ENCODE results near the gene DNAJB6.
"Not testable (repeated sequence)": the region's sequence is repeated elsewhere in the genome, so short reads cannot be mapped to it uniquely, and the experiment has no call there.

DNAJB6 gene

GRCh38 chr7:157323401-157323800 is 13.4 kb upstream of the DNAJB6 start:
- DNase-seq (ENCODE audit: low spot score) = no peak

DNA sequence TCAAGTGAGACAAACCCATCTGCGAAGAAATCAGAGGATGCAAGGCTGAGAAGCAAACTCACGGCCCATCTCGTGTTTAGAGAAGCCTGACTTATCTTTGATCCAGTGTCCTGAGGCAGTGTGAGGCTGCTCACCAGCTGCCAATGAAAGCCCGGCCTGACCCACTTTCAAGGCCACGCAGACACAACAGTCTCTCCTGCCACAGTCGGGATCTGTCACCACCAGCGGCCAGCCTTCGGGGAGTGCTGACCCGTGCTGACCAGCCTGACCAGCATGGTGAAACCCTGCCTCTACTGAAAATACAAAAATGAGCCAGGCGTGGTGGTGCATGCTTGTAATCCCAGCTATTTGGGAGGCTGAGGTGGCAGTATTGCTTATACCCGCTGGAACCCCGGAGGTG is 7.4 kb upstream of the DNAJB6 start:
- no peak for DNase-seq (ENCODE audit: low spot score)

DNA sequence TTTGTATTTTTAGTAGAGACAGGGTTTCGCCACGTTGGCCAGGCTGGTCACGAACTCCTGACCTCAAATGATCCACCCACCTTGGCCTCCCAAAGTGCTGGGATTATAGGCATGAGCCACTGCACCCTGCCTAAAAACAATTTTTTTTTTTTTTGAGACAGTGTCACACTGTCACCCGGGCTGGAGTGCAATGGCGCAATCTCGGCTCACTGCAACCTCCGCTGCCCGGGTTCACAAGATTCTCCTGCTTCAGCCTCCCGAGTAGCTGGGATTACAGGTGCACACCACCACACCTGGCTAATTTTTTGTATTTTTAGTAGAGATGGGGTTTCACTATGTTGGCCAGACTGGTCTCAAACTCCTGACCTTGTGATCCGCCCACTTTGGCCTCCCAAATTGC is 6.2 kb upstream of the DNAJB6 start:
- DNase-seq (ENCODE audit: low spot score) = not testable (repeated sequence)

DNA sequence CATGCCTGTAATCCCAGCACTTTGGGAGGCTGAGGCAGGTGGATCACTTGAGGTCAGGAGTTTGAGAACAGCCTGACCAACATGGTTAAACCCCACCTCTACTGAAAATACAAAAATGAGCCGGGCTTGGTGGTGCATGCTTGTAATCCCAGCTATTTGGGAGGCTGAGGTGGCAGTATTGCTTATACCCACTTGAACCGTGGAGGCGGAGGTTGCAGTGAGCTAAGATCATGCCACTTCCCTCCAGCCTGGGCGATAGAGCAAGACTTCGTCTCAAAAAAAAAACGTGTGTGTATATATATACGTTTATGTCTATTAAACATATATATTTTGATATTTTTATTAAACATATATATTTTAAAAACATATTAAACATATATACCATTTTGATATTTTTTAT is 5.8 kb upstream of the DNAJB6 start:
- DNase-seq (ENCODE audit: low spot score) = not testable (repeated sequence)

GRCh38 chr7:157335236-157335635 is 1.6 kb upstream of the DNAJB6 start:
- DNase-seq (ENCODE audit: low spot score) = no peak

- no peak for DNase-seq (ENCODE audit: low spot score)
Measured at GRCh38 chr7:157335991-157336382, 817 bp upstream of the DNAJB6 start.

GRCh38 chr7:157337316-157338149 is 729 bp downstream of the DNAJB6 start:
- peak; percentile 45 for DNase-seq (ENCODE audit: low spot score)

DNA sequence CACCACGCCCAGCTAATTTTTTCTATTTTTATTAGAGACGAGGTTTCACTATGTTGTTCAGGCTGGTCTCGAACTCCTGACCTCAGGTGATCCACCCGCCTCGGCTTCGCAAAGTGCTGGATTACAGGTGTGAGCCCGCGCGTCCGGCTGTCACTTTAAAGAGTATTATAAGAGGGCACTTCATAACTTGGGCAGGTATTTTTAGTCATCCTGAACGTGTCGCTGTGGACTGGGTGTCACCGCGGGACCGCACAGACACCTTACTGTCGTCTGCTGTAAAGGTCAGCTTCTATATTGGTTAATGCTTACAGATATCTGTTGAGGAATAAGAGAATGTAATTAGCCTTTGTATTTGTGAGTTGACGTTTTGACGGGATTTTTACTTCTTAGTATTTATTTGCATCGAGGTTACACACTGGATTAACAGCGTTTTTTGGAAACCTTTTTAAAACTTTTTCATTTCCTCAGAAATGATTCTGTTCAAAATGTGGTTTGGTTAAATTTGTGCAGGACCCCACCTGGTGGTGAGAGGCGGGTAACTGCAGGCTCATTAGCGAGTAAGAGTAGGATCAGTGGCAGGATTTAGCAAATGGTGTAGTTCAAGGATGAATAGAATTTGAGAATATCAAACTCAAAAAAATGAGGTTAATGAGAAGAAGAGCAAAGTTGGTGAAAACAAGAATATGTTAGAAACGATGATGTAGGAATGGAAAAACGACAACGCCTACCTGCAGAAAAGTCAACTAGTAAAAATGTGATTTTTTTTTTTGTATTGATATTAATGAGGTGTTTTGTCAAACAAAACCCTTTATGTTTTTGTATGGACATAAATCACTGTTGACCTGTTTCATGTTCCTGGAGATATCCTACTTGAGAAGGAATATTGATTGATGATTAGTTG is 3.2 kb downstream of the DNAJB6 start:
- DNase-seq (ENCODE audit: low spot score) = peak; percentile 72

DNA sequence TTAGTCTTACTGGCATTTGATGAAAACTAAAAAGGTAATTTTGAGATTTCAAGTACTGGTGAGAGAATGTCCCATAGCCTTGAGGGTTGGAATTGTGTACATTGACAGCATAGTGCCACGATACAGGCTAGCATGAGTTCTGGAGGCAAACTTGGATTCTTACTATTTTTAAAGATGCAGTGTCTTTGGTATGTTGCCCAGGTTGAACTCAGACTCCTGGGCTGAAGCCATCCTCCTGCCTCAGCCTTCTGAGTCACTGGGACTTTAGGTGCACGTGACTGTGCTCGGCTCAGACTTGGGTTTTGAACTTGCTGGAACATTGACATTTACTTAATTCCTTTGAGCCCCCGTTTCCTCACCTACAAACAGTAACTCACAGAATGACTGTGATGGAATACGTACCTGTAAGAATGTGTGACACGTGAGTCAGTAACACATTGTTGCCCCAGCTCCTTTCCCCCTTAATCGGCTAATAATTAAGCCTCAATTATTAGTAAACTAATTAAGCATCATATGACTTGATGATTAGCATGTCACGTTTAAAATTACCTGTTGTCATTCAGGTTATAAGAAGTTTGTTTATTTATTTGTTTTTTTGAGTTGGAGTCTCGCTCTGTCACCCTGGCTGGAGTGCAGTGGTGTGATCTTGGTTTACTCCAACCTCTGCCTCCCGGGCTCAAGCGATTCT is 10.6 kb downstream of the DNAJB6 start:
- no peak for DNase-seq (ENCODE audit: low spot score)

DNA sequence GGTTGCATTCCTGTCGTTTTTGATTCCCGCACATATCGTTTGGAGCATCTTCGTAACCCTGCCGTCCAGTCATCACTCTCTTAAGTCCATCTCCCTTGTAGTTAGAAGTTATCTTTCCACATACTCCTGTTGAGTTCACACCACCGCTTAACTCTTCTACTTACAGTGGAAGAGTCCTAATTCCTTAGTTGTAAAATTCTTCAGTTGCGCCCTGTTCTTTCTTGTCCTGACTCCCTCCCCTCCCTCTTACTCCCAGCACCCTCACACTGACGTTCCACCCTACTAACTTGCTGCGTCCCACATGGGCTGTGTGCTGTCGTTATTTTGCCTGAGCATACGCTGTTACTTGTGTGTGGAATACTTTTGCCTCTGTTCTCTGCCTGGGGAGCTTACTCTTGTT is 11.7 kb downstream of the DNAJB6 start:
- no peak for DNase-seq (ENCODE audit: low spot score)

- DNase-seq (ENCODE audit: low spot score) = no peak
Measured at GRCh38 chr7:157352516-157352915, 15.7 kb downstream of the DNAJB6 start.

- no peak for DNase-seq (ENCODE audit: low spot score)
Measured at GRCh38 chr7:157355784-157356511, 19.1 kb downstream of the DNAJB6 start.

DNA sequence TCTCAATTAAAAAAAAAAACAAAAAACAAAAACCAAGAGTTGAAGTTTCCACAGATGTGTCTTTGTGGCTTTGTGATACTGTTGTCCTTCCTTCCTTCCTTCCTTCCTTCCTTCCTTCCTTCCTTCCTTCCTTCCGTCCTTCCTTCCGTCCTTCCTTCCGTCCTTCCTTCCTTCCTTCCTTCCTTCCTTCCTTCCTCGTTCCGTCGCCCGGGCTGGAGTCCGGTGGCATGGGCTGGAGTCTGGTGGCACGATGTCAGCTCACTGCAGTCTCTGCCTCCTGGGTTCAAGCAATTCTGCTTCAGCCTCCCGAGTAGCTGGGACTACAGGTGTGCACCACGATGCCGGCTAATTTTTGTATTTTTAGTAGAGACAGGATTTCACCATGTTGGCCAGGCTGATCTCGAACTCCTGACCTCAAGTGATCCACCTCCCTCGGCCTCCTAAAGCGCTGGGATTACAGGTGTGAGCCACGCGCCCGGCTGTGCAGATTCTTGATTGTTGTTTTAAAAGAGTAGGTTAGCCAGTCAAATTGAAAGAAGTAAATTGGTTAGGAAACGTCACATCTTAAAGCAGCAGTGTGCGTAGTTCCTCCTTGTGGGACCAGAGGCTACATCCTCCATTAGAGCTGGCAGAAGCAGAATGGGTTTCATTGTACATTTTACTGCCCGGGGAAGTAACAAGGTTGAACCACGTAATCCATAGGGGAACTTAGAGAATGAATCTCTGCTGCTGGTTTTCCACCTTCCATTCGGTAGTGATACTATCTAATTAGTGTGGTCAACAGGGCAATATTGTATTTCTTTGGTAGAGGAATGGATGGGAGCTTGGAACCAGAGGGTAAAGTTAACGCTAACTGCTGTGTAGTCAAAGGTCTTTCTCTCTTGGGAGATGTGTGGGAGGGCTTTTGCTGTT is 20.6 kb downstream of the DNAJB6 start:
- DNase-seq (ENCODE audit: low spot score) = no peak

DNA sequence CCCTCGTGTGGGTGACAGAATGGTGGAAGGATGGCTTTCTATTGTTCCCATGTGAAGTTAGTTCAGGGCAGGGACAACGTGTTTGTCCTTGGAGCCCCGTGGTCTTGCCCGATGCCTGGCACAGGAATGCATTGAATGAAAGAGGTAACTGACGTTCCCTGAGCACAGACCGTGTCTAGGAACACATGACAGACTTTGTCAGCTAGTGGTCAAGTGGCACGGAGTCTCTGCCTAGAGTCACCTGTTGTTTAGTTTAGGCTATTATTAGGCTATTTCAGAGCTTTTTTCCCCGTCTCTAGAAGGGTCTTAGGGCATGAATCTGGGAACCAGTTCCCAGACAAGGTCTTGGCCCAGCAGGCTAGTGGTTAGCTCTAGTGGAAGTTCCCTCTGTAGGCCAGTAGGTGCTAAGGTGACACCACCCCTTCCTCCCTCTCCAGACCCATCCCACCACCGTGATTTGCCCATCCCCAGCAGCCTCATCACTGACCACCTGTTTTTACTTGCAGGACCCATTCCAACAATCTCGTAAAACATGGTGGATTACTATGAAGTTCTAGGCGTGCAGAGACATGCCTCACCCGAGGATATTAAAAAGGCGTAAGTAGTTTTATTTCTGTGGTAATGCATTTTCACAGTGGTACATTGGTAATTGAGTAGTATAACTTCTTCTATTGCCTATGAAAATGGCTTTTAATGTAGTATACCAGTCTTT is 21.4 kb downstream of the DNAJB6 start:
- no peak for DNase-seq (ENCODE audit: low spot score)

DNA sequence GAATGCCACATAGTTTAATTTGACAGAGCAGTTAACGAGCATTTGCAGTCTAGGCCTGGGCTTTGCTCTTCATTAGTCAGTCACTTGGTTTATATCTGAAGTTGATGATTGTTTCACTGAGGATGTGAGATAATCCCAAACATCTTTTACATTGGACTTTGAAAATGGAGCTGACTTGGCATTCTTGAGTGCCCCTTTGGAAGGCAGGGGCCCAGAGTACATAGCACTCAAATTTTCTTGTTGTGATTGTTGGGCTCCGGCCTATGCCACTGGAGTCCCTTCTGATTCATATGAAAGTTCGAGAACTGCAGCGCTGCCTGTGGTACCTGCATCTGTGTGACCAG is 21.9 kb downstream of the DNAJB6 start:
- DNase-seq (ENCODE audit: low spot score) = no peak

DNA sequence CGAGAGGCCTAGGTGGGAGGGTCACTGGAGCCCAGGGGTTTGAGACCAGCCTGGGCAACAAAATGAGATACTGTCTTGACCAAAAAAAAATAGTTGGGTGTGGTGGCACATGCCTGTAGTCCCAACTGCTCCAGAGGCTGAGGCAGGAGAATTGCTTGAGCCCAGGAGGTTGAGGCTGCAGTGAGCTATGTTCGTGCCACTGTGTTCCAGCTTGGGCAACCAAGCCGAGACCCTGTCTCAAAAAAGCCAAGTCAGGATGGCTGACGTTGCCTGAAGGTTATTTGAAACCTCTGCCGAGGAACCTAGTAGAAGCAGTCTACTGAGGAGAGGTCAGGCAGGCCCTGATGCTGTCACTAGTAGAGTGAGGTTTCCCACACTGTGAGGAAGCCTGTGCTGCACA is 22.8 kb downstream of the DNAJB6 start:
- DNase-seq (ENCODE audit: low spot score) = no peak

GRCh38 chr7:157360483-157361025 is 23.8 kb downstream of the DNAJB6 start:
- no peak for DNase-seq (ENCODE audit: low spot score)

- DNase-seq (ENCODE audit: low spot score) = no peak
Measured at GRCh38 chr7:157361537-157361936, 24.7 kb downstream of the DNAJB6 start.

GRCh38 chr7:157362729-157363128 is 25.9 kb downstream of the DNAJB6 start:
- no peak for DNase-seq (ENCODE audit: low spot score)

DNA sequence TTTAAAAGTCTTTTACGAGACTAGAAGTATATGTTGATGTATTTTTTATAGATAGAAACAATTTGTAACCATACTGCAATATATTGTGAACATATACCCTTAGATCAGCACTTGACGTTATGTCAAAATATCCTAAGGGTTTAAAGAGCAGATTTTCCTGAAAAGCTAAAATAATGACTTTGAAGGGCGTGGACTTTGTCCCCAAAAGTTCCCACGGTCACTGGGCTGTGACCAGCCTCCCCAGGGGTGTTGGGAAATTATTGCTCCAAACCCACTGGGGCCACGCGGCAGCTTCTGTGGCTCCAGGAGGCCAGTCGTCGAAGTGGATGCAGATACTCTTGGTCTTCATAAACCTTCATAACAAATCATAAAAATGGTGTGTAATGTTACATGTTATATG is 29.9 kb downstream of the DNAJB6 start:
- DNase-seq (ENCODE audit: low spot score) = no peak

Data from kidney capillary endothelial cell (primary cell).